Neutrophil (primary cell): ENCODE data around the gene MICU2.

ENCODE experiments used
- H3K27ac ChIP-seq: fragments of 200-600 bp; sonication (generic); 2 replicates; pipeline ENCODE4 v1.5.1; 2016; ENCODE audit warnings: mild to moderate bottlenecking, moderate library complexity
- H3K27me3 ChIP-seq: fragments of 200-600 bp; sonication (generic); 2 replicates; pipeline ENCODE4 v1.6.0; 2016; ENCODE audit warnings: mild to moderate bottlenecking
- H3K36me3 ChIP-seq: fragments of 200-600 bp; sonication (generic); 2 replicates; pipeline ENCODE4 v1.5.1; 2017
- H3K4me1 ChIP-seq, 2 experiments: fragments of 200-600 bp in 1 of 2; sonication (generic) in 1 of 2; 1 replicate in 1 of 2; 2 replicates in 1 of 2; pipeline versions ENCODE4 v1.5.1 to v1.6.1; 2013 to 2016; ENCODE audit warnings: low read depth in 1 of 2, low read length in 1 of 2, mild to moderate bottlenecking in 1 of 2, moderate library complexity in 1 of 2; ENCODE audit not compliant: control insufficient read depth in 1 of 2, insufficient read depth in 1 of 2
- H3K4me3 ChIP-seq, 2 experiments: fragments of 200-600 bp in 1 of 2; sonication (generic) in 1 of 2; 1 replicate in 1 of 2; 2 replicates in 1 of 2; pipeline ENCODE4 v1.5.1; 2013 to 2016; ENCODE audit warnings: low read depth in 1 of 2, low read length in 1 of 2, mild to moderate bottlenecking in 1 of 2, moderate library complexity in 1 of 2
- H3K9me3 ChIP-seq: fragments of 200-600 bp; sonication (generic); 2 replicates; pipeline ENCODE4 v1.5.1; 2016
- TF ChIP-seq, protein P1 (sequence below): fragments of 200-600 bp; sonication (generic); IDR thresholded peaks from 2 replicates; pipeline ENCODE4 v1.5.1; 2016; ENCODE audit warnings: antibody characterized with exemption

Gene MICU2

DNA sequence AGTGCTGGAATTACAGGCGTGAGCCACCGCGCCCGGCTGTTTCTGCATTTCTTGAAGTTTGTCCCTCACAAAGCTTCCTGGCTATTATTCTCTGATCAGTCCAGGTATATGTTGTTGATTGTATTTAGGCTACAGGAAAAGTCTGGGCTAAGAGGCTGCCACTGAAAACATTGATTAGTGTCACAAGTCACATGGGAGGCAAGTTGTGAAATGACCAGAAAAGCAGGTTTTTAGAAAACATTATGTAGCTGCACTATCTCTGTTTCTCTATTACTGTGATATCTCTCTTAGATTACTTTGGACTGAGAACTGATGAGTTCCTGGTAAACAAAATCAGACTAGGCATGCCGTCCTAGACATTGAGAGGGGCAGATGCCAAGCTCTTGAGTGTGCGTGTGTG, 128.9 kb downstream of the MICU2 start:
- peaks cover 8 to 11% of the 10 kb centered on the region in 2 experiments for H3K4me1 ChIP-seq
- no peaks in the 10 kb centered on the region for H3K27me3 ChIP-seq
- TF ChIP-seq, protein P1, sequence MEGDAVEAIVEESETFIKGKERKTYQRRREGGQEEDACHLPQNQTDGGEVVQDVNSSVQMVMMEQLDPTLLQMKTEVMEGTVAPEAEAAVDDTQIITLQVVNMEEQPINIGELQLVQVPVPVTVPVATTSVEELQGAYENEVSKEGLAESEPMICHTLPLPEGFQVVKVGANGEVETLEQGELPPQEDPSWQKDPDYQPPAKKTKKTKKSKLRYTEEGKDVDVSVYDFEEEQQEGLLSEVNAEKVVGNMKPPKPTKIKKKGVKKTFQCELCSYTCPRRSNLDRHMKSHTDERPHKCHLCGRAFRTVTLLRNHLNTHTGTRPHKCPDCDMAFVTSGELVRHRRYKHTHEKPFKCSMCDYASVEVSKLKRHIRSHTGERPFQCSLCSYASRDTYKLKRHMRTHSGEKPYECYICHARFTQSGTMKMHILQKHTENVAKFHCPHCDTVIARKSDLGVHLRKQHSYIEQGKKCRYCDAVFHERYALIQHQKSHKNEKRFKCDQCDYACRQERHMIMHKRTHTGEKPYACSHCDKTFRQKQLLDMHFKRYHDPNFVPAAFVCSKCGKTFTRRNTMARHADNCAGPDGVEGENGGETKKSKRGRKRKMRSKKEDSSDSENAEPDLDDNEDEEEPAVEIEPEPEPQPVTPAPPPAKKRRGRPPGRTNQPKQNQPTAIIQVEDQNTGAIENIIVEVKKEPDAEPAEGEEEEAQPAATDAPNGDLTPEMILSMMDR: no peak
- H3K4me3 ChIP-seq: no peak overlapping the region
- H3K9me3 ChIP-seq: no peaks in the 10 kb centered on the region
- no peaks in the 10 kb centered on the region for H3K36me3 ChIP-seq
- H3K27ac ChIP-seq: no peak overlapping the region

DNA sequence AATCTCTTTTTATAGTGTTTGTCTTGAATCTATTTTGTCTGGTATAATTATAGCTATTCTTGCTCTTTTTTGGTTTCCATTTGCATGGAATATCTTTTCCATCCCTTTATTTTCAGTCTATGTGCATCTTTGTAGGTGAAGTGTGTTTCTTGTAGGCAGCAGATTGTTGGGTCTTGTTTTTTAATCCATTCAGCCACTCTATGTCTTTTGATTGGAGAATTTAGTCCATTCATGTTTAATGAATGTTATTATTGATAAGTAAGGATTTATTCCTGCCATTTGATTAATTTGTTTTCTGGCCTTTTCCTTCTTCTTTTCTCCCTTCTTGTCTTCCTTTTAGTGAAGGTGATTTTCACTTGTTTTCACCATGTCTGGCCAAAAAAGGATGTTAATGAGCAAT, 133.2 kb downstream of the MICU2 start:
- Histone ChIP-seq H3K27ac (no peak overlapping the region), H3K4me3 (no peak overlapping the region), H3K9me3 (no peaks in the 10 kb centered on the region), H3K27me3 (no peaks in the 10 kb centered on the region), H3K4me1 (no peaks in the 10 kb centered on the region), H3K36me3 (no peaks in the 10 kb centered on the region)
- TF ChIP-seq, protein P1: no peak

DNA sequence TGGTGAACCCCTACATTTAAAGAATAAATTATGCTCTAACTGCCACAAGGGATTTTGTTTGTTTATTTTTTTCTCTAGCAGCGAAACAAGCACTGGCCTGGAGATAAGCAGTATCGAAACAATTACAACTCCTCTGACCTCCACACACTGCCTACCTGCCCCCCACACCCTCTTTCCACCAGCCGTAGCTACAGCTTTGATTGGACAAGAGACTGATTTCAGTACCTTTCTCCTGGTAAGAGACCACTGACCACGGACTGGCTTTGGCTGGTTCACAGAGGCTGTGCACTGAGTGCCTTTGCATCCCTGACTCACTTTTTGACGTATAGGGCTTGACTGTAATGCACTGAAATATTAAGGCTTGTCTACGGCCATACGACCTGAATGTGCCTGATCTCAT, 137.4 kb downstream of the MICU2 start:
- Histone ChIP-seq H3K4me1 (no peaks in the 10 kb centered on the region), H3K4me3 (no peak overlapping the region), H3K27me3 (no peaks in the 10 kb centered on the region), H3K27ac (no peak overlapping the region), H3K9me3 (no peaks in the 10 kb centered on the region), H3K36me3 (no peaks in the 10 kb centered on the region)
- TF ChIP-seq, protein P1: no peak

DNA sequence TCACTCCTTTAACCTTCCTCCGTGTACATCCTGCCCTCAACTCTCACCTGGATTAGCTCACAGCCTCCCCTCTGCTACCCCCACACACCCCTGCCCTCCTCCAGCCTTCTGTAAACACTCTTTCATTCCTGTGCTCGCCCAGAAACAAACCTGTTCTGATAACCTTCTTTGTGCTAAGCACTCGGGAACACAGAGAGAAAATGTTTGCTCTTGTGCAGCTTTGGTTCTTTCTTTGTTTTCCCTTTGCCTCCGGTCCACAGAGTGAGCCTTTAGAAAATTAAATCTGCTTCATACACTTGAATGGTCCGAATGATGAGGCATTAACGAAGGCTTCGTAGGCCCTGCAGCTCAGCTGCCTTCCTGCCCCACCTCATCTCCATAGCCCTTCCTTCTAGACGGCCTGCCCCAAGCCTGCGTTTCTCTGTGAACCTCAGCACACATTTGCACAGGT, 138.2 kb downstream of the MICU2 start:
- H3K4me3 ChIP-seq: no peak overlapping the region
- TF ChIP-seq, protein P1: no peak

DNA sequence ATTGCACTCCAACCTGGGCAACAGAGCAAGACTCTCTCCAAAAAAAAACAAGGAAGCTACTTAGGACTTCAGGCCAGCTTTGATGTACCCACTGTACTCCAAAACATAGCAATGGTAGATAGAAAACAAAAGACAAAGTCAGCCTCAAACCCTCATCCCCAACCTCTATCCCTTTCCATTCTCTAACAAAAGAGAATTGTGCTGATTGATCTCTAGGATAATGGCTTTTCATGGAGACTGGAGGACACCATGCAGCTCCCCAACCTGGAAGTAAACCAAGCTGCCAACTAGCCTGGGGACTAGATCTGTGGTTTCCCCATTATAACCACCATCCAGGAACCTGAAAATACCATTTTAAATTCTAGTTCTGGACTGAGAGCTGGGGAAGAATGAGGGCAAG, 140.5 kb downstream of the MICU2 start:
- peaks cover 1 to 3% of the 10 kb centered on the region in 2 experiments for H3K4me1 ChIP-seq
- no peak overlapping the region for H3K27ac ChIP-seq
- no peaks in the 10 kb centered on the region for H3K9me3 ChIP-seq
- H3K4me3 ChIP-seq: no peak overlapping the region
- TF ChIP-seq, protein P1: no peak
- no peaks in the 10 kb centered on the region for H3K27me3 ChIP-seq
- no peaks in the 10 kb centered on the region for H3K36me3 ChIP-seq

More for the DNA sequence above, 138.2 kb downstream of the MICU2 start:
- Histone ChIP-seq H3K27ac (no peak overlapping the region), H3K27me3 (no peaks in the 10 kb centered on the region), H3K4me1 (no peaks in the 10 kb centered on the region), H3K36me3 (no peaks in the 10 kb centered on the region), H3K9me3 (no peaks in the 10 kb centered on the region)

DNA sequence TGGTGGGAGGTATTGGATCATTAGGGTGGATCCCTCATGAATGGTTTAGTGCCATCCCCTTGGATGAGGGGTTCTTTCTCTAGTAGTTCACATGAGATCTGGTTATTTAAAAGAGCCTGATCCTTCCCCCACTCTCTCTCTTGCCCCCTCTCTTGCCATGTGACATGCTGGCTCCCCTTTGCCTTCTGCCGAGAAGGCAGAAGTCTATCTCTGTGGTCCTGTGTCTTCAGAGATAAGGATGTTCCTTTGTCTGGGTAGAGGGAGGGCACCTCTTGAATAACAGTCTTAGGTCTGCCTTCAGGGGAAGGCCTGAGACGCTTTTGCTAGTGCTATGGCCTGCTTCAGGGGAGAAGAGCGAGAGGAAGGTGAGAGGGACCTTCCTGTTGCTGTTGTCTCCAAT, 142.8 kb downstream of the MICU2 start:
- peaks cover 20 to 21% of the 10 kb centered on the region in 2 experiments for H3K4me1 ChIP-seq
- no peaks in the 10 kb centered on the region for H3K9me3 ChIP-seq
- H3K4me3 ChIP-seq: no peak overlapping the region
- H3K27ac ChIP-seq: no peak overlapping the region
- no peaks in the 10 kb centered on the region for H3K36me3 ChIP-seq
- TF ChIP-seq, protein P1: no peak
- H3K27me3 ChIP-seq: no peaks in the 10 kb centered on the region
